B cell (primary cell): ENCODE results near the gene FMN2. TPM values are rescaled to one million over a fixed set of nuclear protein-coding genes. Genes with fewer than 3 reads are reported as not detected.

ENCODE experiments used
- ATAC-seq: fragments of 200-7000 bp; cut with Tn5 transposase; one replicate; pipeline ENCODE4 v1.10.0; 2021; ENCODE audit warnings: low read depth, mild to moderate bottlenecking, moderate number of reproducible peaks, moderate library complexity
- CTCF ChIA-PET: fragments of 350-600 bp; sonication (Branson Sonifier 250); formaldehyde crosslinking; loops from one replicate; lab custom pipeline; 2021; ENCODE audit warnings: antibody characterized with exemption, inconsistent platforms; lab: Charles Lee
- POLR2A ChIA-PET: fragments of 350-600 bp; sonication (Branson Sonifier 250); formaldehyde crosslinking; loops from one replicate; lab custom pipeline; 2021; ENCODE audit warnings: antibody characterized with exemption; lab: Charles Lee
- DNase-seq: peaks from one replicate; pipeline ENCODE4 v3.0.0; 2013
- H2AFZ ChIP-seq: 2 replicates; pipeline ENCODE4 v1.6.1; 2012; ENCODE audit warnings: mild to moderate bottlenecking, low read depth, low read length; ENCODE audit not compliant: insufficient read depth, poor library complexity, severe bottlenecking
- H3K27ac ChIP-seq, 2 donors: 1 replicate in 1 of 2; 2 replicates in 1 of 2; pipeline ENCODE4 v1.5.1; 2012 to 2013; ENCODE audit warnings: low read length in 2 of 2, mild to moderate bottlenecking in 2 of 2, moderate library complexity in 1 of 2
- H3K27me3 ChIP-seq, 4 experiments: fragments of 200-600 bp in 1 of 4; sonication (generic) in 1 of 4; replicated peaks in 1 of 4; 1 replicate in 2 of 4; 2 replicates in 2 of 4; pipeline versions ENCODE4 v1.6.1 to v1.7.0; 2013 to 2016; ENCODE audit warnings: low read length in 3 of 4, mild to moderate bottlenecking in 2 of 4, mixed read lengths in 1 of 4, moderate library complexity in 1 of 4; ENCODE audit not compliant: insufficient read depth in 4 of 4, control insufficient read depth in 3 of 4; ENCODE audit errors: control extremely low read depth in 1 of 4
- H3K36me3 ChIP-seq, 2 experiments: replicated peaks in 1 of 2; 1 replicate in 1 of 2; 2 replicates in 1 of 2; pipeline versions ENCODE4 v1.6.1 to v1.7.1; 2013; ENCODE audit warnings: low read length in 1 of 2; ENCODE audit not compliant: insufficient read depth in 2 of 2, control insufficient read depth in 1 of 2; ENCODE audit errors: control extremely low read depth in 1 of 2, extremely low read depth in 1 of 2
- H3K4me1 ChIP-seq, 2 donors: fragments of 200-600 bp in 1 of 2; sonication (generic) in 1 of 2; 1 replicate in 1 of 2; 2 replicates in 1 of 2; pipeline versions ENCODE4 v1.5.1 to v1.6.1; 2013 to 2017; ENCODE audit warnings: low read length in 2 of 2; ENCODE audit not compliant: control insufficient read depth in 2 of 2, insufficient read depth in 2 of 2
- H3K4me2 ChIP-seq: replicated peaks from 2 replicates; pipeline ENCODE3; 2012; ENCODE audit warnings: mild to moderate bottlenecking, low read depth, low read length; ENCODE audit not compliant: poor library complexity, severe bottlenecking
- H3K4me3 ChIP-seq, 5 experiments: fragments of 200-600 bp in 1 of 5; sonication (generic) in 1 of 5; 1 replicate in 3 of 5; 2 replicates in 2 of 5; pipeline versions ENCODE4 v1.5.1 to v1.7.0; 2011 to 2016; ENCODE audit warnings: low read length in 4 of 5, mild to moderate bottlenecking in 4 of 5, low read depth in 2 of 5, control low read depth in 1 of 5, moderate library complexity in 1 of 5; ENCODE audit not compliant: insufficient read depth in 1 of 5; ENCODE audit errors: control extremely low read depth in 1 of 5, extremely low read depth in 1 of 5
- H3K79me2 ChIP-seq: fragments of 200-600 bp; sonication (generic); one replicate; pipeline ENCODE4 v1.6.0; 2016; ENCODE audit warnings: low read length; ENCODE audit not compliant: control insufficient read depth, insufficient read depth
- H3K9ac ChIP-seq: fragments of 200-600 bp; sonication (generic); 2 replicates; pipeline ENCODE4 v1.6.1; 2017; ENCODE audit warnings: mild to moderate bottlenecking, low read length, moderate library complexity
- H3K9me3 ChIP-seq, 3 donors: one replicate each; pipeline versions ENCODE4 v1.6.1 to v1.7.1; 2013; ENCODE audit warnings: low read length in 2 of 3; ENCODE audit not compliant: control insufficient read depth in 2 of 3, insufficient read depth in 1 of 3; ENCODE audit errors: control extremely low read depth in 1 of 3
- H4K20me1 ChIP-seq: 2 replicates; pipeline ENCODE4 v1.6.0; 2012; ENCODE audit warnings: mild to moderate bottlenecking, low read length; ENCODE audit not compliant: insufficient read depth, control insufficient read depth, poor library complexity, severe bottlenecking
- H3K27ac Mint-ChIP-seq: one replicate; pipeline ENCODE4 v1.8.0; 2021; ENCODE audit warnings: mixed read lengths
- H3K27me3 Mint-ChIP-seq: one replicate; pipeline ENCODE4 v1.8.0; 2021; ENCODE audit warnings: mixed read lengths
- H3K4me1 Mint-ChIP-seq: one replicate; pipeline ENCODE4 v1.8.0; 2021; ENCODE audit warnings: mixed read lengths
- H3K4me3 Mint-ChIP-seq: one replicate; pipeline ENCODE4 v1.8.0; 2021; ENCODE audit warnings: mixed read lengths
- H3K9me3 Mint-ChIP-seq: one replicate; pipeline ENCODE4 v1.8.0; 2022; ENCODE audit warnings: mixed read lengths; ENCODE audit not compliant: insufficient read depth
- EZH2 ChIP-seq: IDR thresholded peaks from 2 replicates; pipeline ENCODE4 v1.6.1; 2012; ENCODE audit warnings: borderline replicate concordance, low read depth, mild to moderate bottlenecking, moderate library complexity, low read length; ENCODE audit not compliant: insufficient read depth, poor library complexity, severe bottlenecking
- WGBS: methylation state at CpG from one replicate; pipeline ENCODE4 v1.1.5; 2013; ENCODE audit warnings: missing lambda C conversion rate; ENCODE audit not compliant: insufficient coverage; 5-methylcytosine and 5-hydroxymethylcytosine counted together
- intact Hi-C: fragments of 100-400 bp; cut with micrococcal nuclease; formaldehyde crosslinking; loops from one replicate; pipeline ENCODE4 v1.10.0; 2022
- polyA plus RNA-seq: library from polyadenylated mRNA; depleted of rRNA; stranded (reverse); fragments of >200 nt; gene quantifications from 2 replicates; pipeline ENCODE4 v1.2.3, GENCODE V29; 2012
- total RNA-seq, 2 donors: library from RNA; stranded (reverse); fragments of 120-200 nt in 1 of 2; gene quantifications; 1 replicate in 1 of 2; 2 replicates in 1 of 2; pipeline versions ENCODE4 v1.2.3 to v1.2.4, GENCODE V29; 2013 to 2022
- TF ChIP-seq, protein P1 (sequence below): fragments of 200-600 bp; IDR thresholded peaks from one replicate; pipeline ENCODE4 v1.8.0; 2022; ENCODE audit warnings: antibody characterized with exemption, mild to moderate bottlenecking

FMN2 gene
- total and polyA plus RNA-seq, 2 donors (not counting 1 experiment from before 2014, with no cell fraction given), result not detected

- Mint-ChIP-seq H3K27me3 (peaks cover 32% of the 10 kb centered on the region), H3K27ac (no peak overlapping the region), H3K4me1 (peaks cover 5% of the 10 kb centered on the region), H3K4me3 (no peak overlapping the region), H3K9me3 (no peaks in the 10 kb centered on the region)
- WGBS, result no CpG with 5 or more reads among the region's 1 CpG
- CTCF ChIA-PET, result no interaction called here
- ATAC-seq (no peak), DNase-seq (no peak)
- Histone ChIP-seq H3K27ac (no peak overlapping the region), H3K79me2 (no peaks in the 10 kb centered on the region), H3K9ac (no peak overlapping the region), H3K9me3 (peaks cover 0 to 3% (median 0%) of the 10 kb centered on the region in 3 donors), H3K4me2 (no peak overlapping the region), H3K27me3 (peaks cover 0 to 9% (median 4%) of the 10 kb centered on the region in 4 experiments), H3K36me3 (no peaks in the 10 kb centered on the region), H4K20me1 (no peaks in the 10 kb centered on the region), H2AFZ (no peak overlapping the region), H3K4me3 (no peak overlapping the region), H3K4me1 (no peaks in the 10 kb centered on the region)
- no peak for TF ChIP-seq EZH2
- TF ChIP-seq, protein P1, sequence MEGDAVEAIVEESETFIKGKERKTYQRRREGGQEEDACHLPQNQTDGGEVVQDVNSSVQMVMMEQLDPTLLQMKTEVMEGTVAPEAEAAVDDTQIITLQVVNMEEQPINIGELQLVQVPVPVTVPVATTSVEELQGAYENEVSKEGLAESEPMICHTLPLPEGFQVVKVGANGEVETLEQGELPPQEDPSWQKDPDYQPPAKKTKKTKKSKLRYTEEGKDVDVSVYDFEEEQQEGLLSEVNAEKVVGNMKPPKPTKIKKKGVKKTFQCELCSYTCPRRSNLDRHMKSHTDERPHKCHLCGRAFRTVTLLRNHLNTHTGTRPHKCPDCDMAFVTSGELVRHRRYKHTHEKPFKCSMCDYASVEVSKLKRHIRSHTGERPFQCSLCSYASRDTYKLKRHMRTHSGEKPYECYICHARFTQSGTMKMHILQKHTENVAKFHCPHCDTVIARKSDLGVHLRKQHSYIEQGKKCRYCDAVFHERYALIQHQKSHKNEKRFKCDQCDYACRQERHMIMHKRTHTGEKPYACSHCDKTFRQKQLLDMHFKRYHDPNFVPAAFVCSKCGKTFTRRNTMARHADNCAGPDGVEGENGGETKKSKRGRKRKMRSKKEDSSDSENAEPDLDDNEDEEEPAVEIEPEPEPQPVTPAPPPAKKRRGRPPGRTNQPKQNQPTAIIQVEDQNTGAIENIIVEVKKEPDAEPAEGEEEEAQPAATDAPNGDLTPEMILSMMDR, result no peak
- intact Hi-C loops, result no loop called here
- POLR2A ChIA-PET, result no interaction called here
Measured at GRCh38 chr1:240086726-240087125, 5.0 kb upstream of the FMN2 start.

DNA sequence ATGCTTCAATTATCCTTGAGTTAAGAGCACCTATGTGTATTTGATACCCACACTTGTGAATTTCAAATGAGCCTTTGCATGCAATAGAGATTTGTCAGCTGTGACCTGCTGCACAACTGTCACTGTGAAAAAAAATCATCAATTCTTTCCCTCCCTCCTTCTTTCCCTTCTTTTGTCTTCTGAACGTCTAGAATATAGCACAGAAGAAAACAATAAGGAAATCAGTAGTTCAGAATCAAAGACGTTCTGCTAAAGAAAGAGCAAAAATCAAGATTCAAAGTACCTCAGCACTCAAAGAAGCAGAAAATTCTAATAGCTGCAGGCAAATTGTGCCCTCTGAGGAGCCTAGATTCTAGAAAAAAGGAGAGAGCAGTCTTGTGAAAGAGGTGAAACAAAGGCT is 1.7 kb upstream of the FMN2 start:
- POLR2A ChIA-PET, result no interaction called here
- Histone ChIP-seq H3K36me3 (no peaks in the 10 kb centered on the region), H3K4me2 (no peak overlapping the region), H3K27me3 (peaks cover 0 to 17% (median 11%) of the 10 kb centered on the region in 4 experiments), H2AFZ (no peak overlapping the region), H3K27ac (no peak overlapping the region), H3K9ac (no peak overlapping the region), H3K79me2 (no peaks in the 10 kb centered on the region), H3K4me1 (no peaks in the 10 kb centered on the region), H3K4me3 (no peak overlapping the region), H4K20me1 (no peaks in the 10 kb centered on the region), H3K9me3 (peaks cover 0 to 10% (median 0%) of the 10 kb centered on the region in 3 donors)
- Mint-ChIP-seq H3K9me3 (no peaks in the 10 kb centered on the region), H3K27ac (no peak overlapping the region), H3K4me1 (peaks cover 5% of the 10 kb centered on the region), H3K27me3 (peaks cover 37% of the 10 kb centered on the region), H3K4me3 (no peak overlapping the region)
- intact Hi-C loops, result no loop called here
- DNase-seq, result no peak
- no peak for ATAC-seq
- CTCF ChIA-PET, result no interaction called here
- WGBS, result no CpG with 5 or more reads among the region's 2 CpGs
- TF ChIP-seq EZH2, result no peak
- TF ChIP-seq, protein P1, result no peak
